ENCODE data around the gene TUBA4A. TPM values are rescaled to one million over a fixed set of nuclear protein-coding genes. Genes with fewer than 3 reads are reported as not detected.

The TUBA4A gene
- total RNA-seq, 2 experiments from 2014 or later, result 237 to 266 TPM

DNA sequence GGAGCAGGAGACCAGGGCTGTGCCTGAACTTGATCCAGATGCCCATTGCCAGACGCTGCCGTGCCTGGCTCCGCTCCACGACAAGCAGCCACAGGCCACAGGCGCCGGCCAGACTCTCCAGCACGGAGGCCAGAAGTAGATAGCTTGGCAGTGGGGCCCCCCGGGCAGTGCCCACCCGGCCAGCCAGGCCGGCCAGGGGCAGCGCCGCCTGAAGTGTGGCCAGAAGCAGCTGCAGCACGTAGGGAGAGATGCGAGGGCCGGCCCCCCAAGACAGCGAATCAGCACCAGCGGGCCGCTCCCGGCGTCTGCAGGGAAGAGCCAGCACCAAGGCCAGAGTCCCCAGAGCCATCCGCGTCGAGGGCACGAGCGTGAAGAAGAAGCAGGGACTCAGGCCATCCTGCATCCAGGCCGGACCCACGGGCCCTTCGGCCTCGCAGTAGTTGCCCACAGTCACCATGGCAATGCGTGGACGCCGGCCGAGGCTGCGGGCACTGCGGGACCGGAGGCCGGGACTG, 35.4 kb downstream of the TUBA4A start:
- no peak for DNase-seq

DNA sequence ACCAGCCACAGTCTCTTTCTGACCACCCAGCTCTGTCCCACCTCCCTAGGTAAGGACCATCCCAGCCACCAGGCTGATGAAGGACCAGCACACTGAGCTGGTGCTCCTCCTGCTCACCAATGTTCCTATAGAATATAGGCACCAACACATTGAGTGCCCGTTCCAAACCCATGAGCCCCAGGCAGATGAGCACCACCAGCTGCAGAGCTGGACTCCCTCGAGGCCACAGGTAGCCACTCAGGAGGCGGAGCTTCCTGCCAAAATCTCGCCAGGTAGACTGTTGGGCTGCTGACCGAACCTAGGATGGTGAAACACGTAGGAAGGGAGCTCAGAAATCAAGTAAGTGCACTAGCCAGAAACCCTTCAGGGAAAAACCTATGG, 37.2 kb downstream of the TUBA4A start:
- no peak for DNase-seq
- Mint-ChIP-seq H3K27me3 (no peaks in the 10 kb centered on the region), H3K27ac (no peak overlapping the region), H3K4me1 (peaks cover 18% of the 10 kb centered on the region), H3K4me3 (peak overlapping the region; percentile 35), H3K9me3 (no peaks in the 10 kb centered on the region), H3K36me3 (peaks cover 17% of the 10 kb centered on the region)
- POLR2A ChIA-PET, result interaction anchor here (1.1 to 3.7 kb wide), 3 partner anchors 10 to 29 kb away, joined by 3 to 34 read pairs (median 7); partner anchors contain the start of genes ANKZF1, ATG9A, STK16 and ZFAND2B
- ATAC-seq (ENCODE audit: low read depth), result no peak

More for the DNA sequence above, 35.4 kb downstream of the TUBA4A start:
- Mint-ChIP-seq H3K36me3 (peaks cover 15% of the 10 kb centered on the region), H3K27ac (peak overlapping the region; percentile 65), H3K4me1 (peaks cover 17% of the 10 kb centered on the region), H3K27me3 (no peaks in the 10 kb centered on the region), H3K4me3 (peak overlapping the region; percentile 82), H3K9me3 (no peaks in the 10 kb centered on the region)
- peak; percentile 39 for ATAC-seq (ENCODE audit: low read depth)
- POLR2A ChIA-PET, result interaction anchor here (0.9 to 3.7 kb wide), 10 partner anchors 11 to 61 kb away, joined by 3 to 34 read pairs (median 7); partner anchors contain the start of genes ANKZF1, ATG9A, CNPPD1 and DNAJB2

DNA sequence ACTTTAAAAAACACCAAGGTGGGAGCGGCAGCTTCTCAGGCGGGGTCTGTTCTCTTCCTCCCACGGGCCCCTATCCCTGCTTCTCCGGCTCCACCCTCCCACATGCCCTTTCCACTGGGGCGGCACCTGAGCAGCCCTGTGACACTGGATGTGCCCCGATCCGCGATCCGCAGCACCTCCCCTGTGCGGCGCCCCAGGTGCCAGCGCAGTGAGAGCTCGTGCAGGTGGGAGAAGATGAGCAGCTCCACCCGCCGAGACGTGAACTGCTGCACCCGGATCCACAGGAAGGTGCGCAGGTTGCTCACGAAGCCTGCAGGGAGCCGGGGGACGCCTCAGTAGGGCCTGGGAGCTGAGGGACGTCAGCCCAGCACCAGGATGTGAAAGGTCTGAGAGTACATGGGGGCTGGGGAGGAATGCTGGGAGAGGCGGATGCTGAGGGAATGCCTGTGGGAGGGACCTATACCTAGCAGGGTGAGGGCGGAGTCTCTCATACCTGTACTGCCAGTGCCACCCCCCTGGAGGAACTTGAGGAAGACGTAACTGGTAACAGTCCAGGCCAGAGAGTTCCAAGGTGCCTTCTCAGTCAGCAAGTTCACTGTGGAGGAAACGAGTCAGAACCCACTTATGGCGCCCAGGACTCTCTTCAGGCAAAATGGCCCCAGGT, 37.7 kb downstream of the TUBA4A start:
- Mint-ChIP-seq H3K36me3 (peaks cover 18% of the 10 kb centered on the region), H3K27ac (no peak overlapping the region), H3K4me3 (no peak overlapping the region), H3K4me1 (peaks cover 23% of the 10 kb centered on the region), H3K27me3 (no peaks in the 10 kb centered on the region), H3K9me3 (no peaks in the 10 kb centered on the region)
- POLR2A ChIA-PET, result interaction anchor here (0.7 to 3.7 kb wide), 5 partner anchors 10 to 39 kb away, joined by 3 to 34 read pairs (median 7); partner anchors contain the start of genes ANKZF1, ATG9A, CNPPD1 and STK16
- DNase-seq (no peak), ATAC-seq (ENCODE audit: low read depth) (no peak)

DNA sequence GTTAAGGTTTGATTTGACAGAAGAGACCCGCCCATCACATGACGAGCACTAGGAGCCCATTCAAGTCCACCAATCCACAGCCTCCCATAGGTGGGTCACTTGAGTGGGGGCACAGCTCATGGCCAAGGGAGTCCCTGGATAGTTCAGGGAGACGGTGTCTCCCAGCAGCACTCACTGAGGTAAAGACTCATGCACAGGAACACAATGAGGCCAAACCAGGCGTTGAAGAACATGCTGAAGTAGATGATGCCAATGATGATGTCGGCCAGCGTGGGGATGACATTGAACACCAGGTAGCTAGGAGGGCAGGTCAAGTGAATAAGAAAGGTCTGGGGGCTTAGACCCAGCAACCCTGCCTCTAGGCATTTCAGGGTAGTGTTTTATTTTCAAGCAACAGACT, 38.9 kb downstream of the TUBA4A start:
- H3K4me1 Mint-ChIP-seq, result peaks cover 32% of the 10 kb centered on the region
- no peaks in the 10 kb centered on the region for H3K9me3 Mint-ChIP-seq
- no peaks in the 10 kb centered on the region for H3K27me3 Mint-ChIP-seq
- no peak for ATAC-seq (ENCODE audit: low read depth)
- no peak for DNase-seq
- H3K4me3 Mint-ChIP-seq, result no peak overlapping the region
- H3K36me3 Mint-ChIP-seq, result peaks cover 19% of the 10 kb centered on the region
- H3K27ac Mint-ChIP-seq, result no peak overlapping the region
- POLR2A ChIA-PET, result interaction anchor here (1.4 kb wide), 2 partner anchors 9 to 39 kb away, joined by 5 to 8 read pairs; partner anchors contain the start of gene ZFAND2B

GRCh38 chr2:219214141-219214540, 39.6 kb downstream of the TUBA4A start:
- Mint-ChIP-seq H3K9me3 (no peaks in the 10 kb centered on the region), H3K4me1 (peaks cover 37% of the 10 kb centered on the region), H3K27me3 (no peaks in the 10 kb centered on the region), H3K4me3 (no peak overlapping the region), H3K27ac (peak overlapping the region; percentile 28), H3K36me3 (peaks cover 17% of the 10 kb centered on the region)
- ATAC-seq (ENCODE audit: low read depth) (no peak), DNase-seq (no peak)
- POLR2A ChIA-PET, result interaction anchor here (1.4 kb wide), 1 partner anchor 39 kb away, joined by 5 read pairs; no protein-coding TSS in a partner anchor

DNA sequence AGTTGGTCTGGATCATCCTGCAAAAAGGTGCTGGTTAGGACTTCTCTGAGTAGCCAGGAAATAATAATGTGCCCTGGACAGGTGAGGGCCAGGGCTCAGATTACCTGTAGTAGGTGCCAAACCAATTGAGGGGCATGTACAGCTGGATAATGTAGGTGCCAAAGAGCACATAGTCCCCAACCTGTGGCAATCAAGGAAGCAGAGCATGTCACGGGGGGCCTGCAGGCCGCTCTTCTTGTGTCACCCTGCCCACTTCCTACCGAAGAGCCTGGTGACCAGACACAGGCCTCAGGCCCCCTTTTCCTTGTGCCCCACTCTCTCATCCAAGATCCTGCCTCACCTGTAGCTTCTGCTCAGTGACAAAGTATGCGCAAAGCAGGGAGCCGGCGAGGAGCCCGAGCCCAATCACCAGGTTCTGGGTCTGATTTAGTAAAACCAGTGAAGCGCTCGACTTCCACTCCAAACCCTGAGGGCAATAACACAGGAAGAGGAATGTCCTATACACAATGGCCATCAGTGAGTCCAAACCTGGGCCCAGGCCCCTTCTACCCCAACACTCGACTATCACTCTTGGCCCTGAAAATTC, 40.1 kb downstream of the TUBA4A start:
- no peaks in the 10 kb centered on the region for H3K27me3 Mint-ChIP-seq
- POLR2A ChIA-PET, result interaction anchor here (1.2 to 1.4 kb wide), 2 partner anchors 37 to 38 kb away, joined by 3 to 5 read pairs; partner anchors contain the start of gene CNPPD1
- DNase-seq (no peak), ATAC-seq (ENCODE audit: low read depth) (no peak)
- peaks cover 17% of the 10 kb centered on the region for H3K36me3 Mint-ChIP-seq
- peak overlapping the region; percentile 34 for H3K27ac Mint-ChIP-seq
- no peak overlapping the region for H3K4me3 Mint-ChIP-seq
- H3K9me3 Mint-ChIP-seq, result no peaks in the 10 kb centered on the region
- H3K4me1 Mint-ChIP-seq, result peaks cover 40% of the 10 kb centered on the region

DNA sequence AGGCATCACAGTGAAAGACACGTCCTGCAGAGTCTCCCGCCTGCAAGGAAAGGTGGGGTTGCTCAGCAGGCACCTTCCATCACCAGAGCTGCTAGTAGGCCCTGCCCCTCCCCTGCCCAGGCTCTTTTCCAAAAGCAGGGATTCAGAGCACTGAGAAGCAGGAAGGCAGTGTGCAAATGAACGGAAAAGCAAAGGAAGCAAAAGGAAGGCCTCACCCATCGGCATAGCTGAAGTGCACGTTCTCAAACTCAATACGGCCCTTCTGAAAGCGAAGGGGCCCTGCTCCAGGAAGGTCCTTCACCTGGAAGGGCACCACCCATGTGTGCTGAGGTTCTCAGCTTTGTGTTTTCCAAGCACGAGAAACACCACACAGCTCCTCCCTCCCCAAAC, 40.7 kb downstream of the TUBA4A start:
- H3K36me3 Mint-ChIP-seq, result peaks cover 22% of the 10 kb centered on the region
- DNase-seq (no peak), ATAC-seq (ENCODE audit: low read depth) (no peak)
- H3K4me3 Mint-ChIP-seq, result no peak overlapping the region
- H3K4me1 Mint-ChIP-seq, result peaks cover 45% of the 10 kb centered on the region
- peak overlapping the region; percentile 34 for H3K27ac Mint-ChIP-seq
- H3K9me3 Mint-ChIP-seq, result no peaks in the 10 kb centered on the region
- POLR2A ChIA-PET, result interaction anchor here (1.2 kb wide), 1 partner anchor 36 kb away, joined by 3 read pairs; the partner anchor contains the start of gene CNPPD1
- no peaks in the 10 kb centered on the region for H3K27me3 Mint-ChIP-seq

- H3K36me3 Mint-ChIP-seq, result peaks cover 19% of the 10 kb centered on the region
Measured at GRCh38 chr2:219210886-219211362, 42.8 kb downstream of the TUBA4A start.

DNA sequence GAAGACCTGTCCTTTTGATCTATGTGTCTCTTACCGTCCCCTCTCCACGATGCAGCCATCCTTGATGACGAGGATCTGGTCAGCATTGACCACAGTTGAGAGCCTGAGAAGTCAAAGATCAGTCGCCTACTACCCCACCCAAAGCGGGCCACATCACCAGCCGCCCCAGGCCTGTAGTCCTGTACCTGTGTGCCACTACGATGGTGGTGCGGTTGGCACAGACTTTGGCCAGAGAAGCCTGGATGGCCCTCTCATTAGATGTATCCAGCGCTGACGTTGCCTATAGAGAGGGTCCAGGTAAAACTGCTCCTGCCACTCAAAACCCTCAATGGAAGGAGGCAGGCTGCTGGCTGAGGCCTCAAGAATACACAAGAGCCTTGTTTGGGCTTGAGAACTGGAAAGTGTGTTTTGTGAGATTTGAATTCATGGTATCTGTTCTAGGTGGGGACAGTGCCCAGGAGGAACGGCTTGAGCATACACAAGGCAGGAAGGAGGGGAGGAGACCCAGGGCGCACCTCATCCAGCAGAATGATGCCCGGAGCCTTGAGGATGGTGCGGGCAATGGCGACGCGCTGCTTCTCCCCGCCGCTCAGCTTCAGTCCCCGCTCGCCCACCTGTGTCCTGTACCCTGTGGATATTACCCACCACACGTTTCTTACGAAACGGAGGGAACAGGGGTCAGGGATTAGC, 43.4 kb downstream of the TUBA4A start:
- H3K4me3 Mint-ChIP-seq, result peak overlapping the region; percentile 62
- no peaks in the 10 kb centered on the region for H3K27me3 Mint-ChIP-seq
- H3K4me1 Mint-ChIP-seq, result peaks cover 52% of the 10 kb centered on the region
- H3K9me3 Mint-ChIP-seq, result no peaks in the 10 kb centered on the region
- ATAC-seq (ENCODE audit: low read depth) (no peak), DNase-seq (no peak)
- peak overlapping the region; percentile 88 for H3K27ac Mint-ChIP-seq
- POLR2A ChIA-PET, result interaction anchor here (0.8 to 5.2 kb wide), 8 partner anchors 9 to 51 kb away, joined by 3 to 92 read pairs (median 7); partner anchors contain the start of genes ANKZF1, ATG9A and CNPPD1
- peaks cover 19% of the 10 kb centered on the region for H3K36me3 Mint-ChIP-seq

More at GRCh38 chr2:219210886-219211362, 42.8 kb downstream of the TUBA4A start:
- POLR2A ChIA-PET, result interaction anchor here (0.7 to 1.9 kb wide), 13 partner anchors 10 to 152 kb away, joined by 3 to 31 read pairs (median 5); partner anchors contain the start of genes ANKZF1, ATG9A, CNPPD1 and TUBA4A
- Mint-ChIP-seq H3K27me3 (no peaks in the 10 kb centered on the region), H3K4me3 (peak overlapping the region; percentile 63), H3K27ac (peak overlapping the region; percentile 93), H3K4me1 (peaks cover 48% of the 10 kb centered on the region), H3K9me3 (no peaks in the 10 kb centered on the region)
- DNase-seq (no peak), ATAC-seq (ENCODE audit: low read depth) (no peak)

GRCh38 chr2:219209236-219210195, 44.2 kb downstream of the TUBA4A start:
- H3K36me3 Mint-ChIP-seq, result peaks cover 21% of the 10 kb centered on the region
- no peak for ATAC-seq (ENCODE audit: low read depth)
- H3K9me3 Mint-ChIP-seq, result no peaks in the 10 kb centered on the region
- H3K4me1 Mint-ChIP-seq, result peaks cover 52% of the 10 kb centered on the region
- POLR2A ChIA-PET, result interaction anchor here (0.6 to 5.2 kb wide), 9 partner anchors 9 to 170 kb away, joined by 3 to 92 read pairs (median 8); partner anchors contain the start of genes ANKZF1, ATG9A, CNPPD1 and GLB1L
- no peak for DNase-seq
- no peaks in the 10 kb centered on the region for H3K27me3 Mint-ChIP-seq
- peak overlapping the region; percentile 88 for H3K27ac Mint-ChIP-seq
- peak overlapping the region; percentile 62 for H3K4me3 Mint-ChIP-seq

DNA sequence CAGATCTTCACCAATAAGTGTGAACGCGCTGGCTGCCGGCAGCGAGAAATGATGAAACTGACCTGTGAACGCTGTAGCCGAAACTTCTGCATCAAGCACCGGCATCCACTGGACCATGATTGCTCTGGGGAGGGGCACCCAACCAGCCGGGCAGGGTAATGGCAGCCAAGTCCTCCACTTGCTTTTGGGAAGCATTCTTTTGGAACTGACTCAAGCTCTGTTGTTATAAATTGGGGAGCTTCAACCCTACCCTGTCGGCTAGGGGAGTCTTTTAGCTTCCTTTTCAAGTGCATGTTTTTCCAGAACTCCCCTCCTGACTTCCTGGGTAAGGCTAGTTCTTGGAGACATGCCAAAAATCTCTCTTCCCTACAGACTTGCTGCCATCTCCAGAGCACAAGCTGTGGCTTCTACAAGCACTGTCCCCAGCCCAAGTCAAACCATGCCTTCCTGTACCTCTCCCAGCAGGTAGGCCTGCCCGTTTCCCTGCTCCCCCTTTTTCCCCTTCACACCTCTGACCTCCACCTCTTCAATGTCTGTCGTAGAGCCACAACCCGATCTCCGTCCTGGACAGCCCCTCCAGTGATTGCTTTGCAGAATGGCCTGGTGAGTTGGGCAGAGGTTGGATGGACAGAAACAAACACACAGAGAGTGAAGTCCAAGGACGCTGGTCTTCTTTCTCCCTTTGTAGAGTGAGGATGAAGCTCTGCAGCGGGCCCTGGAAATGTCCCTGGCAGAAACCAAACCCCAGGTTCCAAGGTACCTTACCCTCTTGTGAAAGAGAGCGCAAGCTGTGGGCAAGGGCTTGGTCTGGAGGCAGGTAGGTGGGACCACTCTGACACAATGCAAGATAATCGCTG, 45.6 kb downstream of the TUBA4A start:
- peak overlapping the region; percentile 93 for H3K27ac Mint-ChIP-seq
- peaks cover 16% of the 10 kb centered on the region for H3K36me3 Mint-ChIP-seq
- POLR2A ChIA-PET, result interaction anchor here (0.7 to 5.2 kb wide), 8 partner anchors 22 to 49 kb away, joined by 3 to 92 read pairs (median 14); partner anchors contain the start of genes ANKZF1, ATG9A, CNPPD1 and GLB1L
- H3K9me3 Mint-ChIP-seq, result peaks cover 7% of the 10 kb centered on the region
- peaks cover 47% of the 10 kb centered on the region for H3K4me1 Mint-ChIP-seq
- H3K27me3 Mint-ChIP-seq, result no peaks in the 10 kb centered on the region
- H3K4me3 Mint-ChIP-seq, result peak overlapping the region; percentile 85
- ATAC-seq (ENCODE audit: low read depth), result no peak
- DNase-seq, result no peak

All from activated naive CD8-positive, alpha-beta T cell treated with anti-CD3 and anti-CD28 coated beads, Interleukin-2, amount 10 ng/mL, durations not matched to agents 7 days and 5 days (primary cell).